Ureter (tissue), 1 donor: ENCODE results near the gene ADGRD1. TPM values are rescaled to one million over a fixed set of nuclear protein-coding genes. Genes with fewer than 3 reads are reported as not detected.

ENCODE experiments used
- DNase-seq: peaks from one replicate; pipeline ENCODE4 v3.0.0-alpha.2; 2020; ENCODE audit warnings: low spot score
- total RNA-seq: library from RNA; stranded (reverse); gene quantifications from one replicate; pipeline ENCODE4 v1.2.4, GENCODE V29; 2023
- donor health status: DM: yes; HTN: yes; CAD: no.

The ADGRD1 gene
- total RNA-seq, 1 donor from 2014 or later = 80.2 TPM

DNA sequence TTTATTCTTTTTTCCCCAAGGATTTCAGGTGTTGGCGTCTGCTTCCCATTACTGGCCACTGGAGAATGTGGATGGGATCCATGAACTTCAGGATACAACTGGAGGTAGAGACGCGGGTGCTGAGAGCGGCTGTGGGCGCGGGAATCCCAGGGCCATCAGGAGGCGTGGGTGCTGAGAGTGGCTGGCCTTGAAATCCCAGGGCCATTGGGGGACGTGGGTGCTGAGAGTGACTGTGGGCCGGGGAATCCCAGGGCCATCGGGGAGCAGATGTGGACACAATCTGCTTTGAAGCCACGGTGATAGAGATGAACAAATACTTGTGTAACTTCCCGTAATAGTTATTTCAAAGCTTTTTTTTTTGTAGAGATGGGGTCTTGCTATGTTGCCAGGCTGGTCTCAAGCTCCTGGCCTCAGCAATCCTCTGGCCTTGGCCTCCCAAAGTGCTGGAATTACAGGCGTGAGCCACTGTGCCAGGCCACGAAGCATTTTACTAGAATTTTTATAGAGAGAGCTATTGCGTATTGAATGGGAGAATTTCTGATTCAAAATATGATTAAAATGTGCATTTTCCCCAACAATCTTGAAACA is 12.8 kb downstream of the ADGRD1 start:
- DNase-seq = peak; percentile 34

DNA sequence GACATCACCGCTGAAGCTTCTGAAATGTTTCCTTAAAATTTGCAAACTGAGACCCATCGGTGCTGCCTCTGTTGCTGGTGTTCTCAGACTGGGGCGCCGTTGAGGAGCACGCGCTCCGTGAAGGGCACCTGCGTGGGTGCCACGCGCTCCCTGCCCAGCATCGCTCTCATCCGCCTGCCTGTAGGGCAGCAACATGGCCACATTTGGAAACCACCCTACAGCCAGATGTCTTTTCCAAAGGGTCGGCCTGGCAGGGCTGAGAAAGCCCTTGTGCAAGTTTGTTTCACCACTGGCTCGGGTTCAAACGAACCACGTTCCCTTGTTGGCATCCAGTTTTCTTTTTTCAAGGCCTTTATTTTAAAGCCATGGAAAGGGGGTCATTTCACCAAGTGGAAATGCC is 13.9 kb downstream of the ADGRD1 start:
- peak; percentile 18 for DNase-seq

DNA sequence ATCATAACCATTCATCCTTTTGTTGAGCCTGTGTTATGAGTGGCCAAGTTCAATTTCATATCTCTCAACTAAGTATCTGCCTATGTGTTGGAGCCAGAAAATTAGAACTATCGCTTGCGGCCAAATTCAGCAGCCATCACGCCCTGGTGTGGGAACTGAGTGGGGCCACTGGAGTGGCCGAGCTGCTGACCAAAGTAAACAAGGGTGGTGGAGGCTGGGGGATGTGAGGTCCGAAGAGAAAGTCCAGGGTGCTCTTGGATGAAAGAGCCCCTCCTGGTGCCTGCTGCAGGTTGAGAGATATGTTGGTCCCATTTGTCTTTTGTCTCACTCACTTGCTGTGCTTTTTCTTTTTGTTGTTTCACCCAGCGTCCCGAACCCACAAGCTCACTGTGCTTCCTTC is 14.9 kb downstream of the ADGRD1 start:
- DNase-seq = peak; percentile 19

DNA sequence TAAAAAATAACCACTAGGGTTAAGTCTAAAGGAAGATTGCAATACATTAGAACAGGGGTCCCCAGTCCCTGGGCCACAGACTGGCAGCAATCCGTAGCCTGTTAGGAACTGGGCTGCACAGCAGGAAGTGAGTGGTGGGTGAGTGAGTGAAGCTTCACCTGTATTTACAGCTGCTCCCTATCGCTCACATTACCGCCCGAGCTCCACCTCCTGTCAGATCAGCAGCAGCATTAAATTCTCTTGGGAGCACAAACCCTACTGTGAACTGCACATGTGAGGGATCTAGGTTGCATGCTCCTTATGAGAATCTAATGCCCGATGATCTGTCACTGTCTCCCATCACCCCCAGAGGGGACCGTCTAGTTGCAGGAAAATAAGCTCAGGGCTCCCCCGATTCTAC is 15.5 kb downstream of the ADGRD1 start:
- no peak for DNase-seq

DNA sequence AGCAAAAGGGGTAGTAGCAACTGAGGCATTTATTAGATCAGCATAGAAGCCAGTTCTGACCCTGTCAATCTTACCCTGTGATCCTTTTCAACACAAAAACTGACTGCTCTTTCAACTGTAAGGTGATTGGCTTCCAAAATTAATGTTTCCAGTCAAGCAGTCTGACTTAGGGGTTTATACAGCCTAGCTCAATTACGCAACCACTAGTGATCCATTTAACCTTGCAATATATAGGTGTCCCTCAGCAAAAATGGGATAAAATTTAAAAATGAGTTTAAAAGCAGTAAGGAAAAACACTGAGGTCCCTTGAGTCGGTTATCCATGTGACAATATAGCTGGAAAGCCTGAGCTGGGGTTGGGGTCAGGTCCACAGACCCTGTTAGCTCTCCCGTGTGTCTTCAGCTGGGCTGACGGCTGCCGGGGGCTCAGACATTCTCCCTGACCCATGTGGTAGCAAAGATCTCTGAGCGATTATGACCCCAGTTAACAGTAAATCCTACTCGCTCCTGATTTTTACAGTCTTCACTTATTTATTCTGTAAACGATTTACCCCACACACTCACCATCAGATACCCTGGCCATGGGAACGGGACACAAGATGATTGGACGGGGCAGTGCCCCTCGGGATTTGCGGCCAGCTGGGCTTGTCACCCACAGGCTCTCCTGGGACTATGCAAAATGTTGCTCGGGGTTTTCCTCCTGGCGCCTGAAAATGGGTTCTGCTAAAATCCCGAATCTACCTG is 16.6 kb downstream of the ADGRD1 start:
- no peak for DNase-seq

DNA sequence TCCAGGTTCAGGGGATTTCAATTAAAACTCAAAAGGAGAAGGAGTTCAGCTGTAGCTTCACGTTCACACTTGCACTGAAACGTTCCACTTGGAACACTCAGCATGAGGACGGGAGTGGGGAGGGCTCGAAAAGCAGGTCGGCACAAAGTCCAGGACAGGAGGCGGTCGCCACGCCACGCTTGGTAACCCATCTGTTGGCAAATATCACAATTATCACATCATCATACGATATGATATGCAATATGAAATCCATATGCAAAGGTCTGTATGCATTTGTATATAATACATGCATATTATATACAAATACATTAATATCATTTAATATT is 17.2 kb downstream of the ADGRD1 start:
- no peak for DNase-seq

DNA sequence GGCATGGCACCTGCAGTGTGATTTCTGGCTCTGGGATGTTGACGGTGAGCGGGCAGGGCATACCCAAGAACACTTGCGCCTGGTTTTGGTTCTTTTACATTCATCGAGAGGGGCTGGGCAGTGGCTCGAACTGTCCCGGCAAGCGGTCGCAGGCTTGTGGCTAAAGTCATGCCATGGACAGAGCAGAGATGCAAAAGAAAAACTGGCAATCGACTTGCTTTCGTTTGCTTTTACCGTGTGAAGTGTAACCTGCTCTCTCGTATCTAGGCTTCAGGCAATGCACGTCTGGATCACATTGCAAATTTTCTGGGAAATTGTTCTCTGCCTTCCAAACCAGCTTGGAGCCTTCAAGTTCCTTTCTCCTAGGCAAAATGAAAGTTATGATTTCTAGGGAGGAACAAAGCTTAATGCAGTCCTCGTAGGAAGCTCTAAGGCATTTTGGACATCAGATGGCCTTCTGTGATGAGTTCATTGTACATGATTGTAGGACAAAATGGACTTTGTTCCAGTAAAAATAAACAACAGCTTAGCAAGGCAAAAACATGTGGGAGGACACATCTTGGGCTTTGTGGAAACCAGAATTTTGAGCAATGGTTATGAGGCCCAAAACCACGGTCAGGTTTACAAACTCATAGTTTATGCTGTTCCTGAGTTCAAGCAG is 18.3 kb downstream of the ADGRD1 start:
- no peak for DNase-seq

DNA sequence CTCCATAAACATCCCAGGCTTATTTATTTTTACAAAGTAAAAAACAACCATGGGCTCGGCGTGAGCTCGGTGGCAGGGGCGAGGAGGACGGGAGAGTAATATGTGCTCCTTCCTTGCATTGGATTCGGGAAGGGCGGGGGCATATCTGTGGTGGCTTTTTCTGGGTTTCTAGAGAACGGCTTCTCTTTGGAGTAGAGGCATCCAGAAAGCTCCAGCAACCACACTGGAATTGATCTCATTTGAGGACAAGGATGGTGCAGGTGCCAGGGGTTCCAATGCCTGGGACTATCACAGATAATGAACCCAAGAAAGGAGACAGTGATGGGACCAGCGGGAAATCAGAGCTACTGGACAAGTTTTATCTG is 18.9 kb downstream of the ADGRD1 start:
- DNase-seq = no peak

DNA sequence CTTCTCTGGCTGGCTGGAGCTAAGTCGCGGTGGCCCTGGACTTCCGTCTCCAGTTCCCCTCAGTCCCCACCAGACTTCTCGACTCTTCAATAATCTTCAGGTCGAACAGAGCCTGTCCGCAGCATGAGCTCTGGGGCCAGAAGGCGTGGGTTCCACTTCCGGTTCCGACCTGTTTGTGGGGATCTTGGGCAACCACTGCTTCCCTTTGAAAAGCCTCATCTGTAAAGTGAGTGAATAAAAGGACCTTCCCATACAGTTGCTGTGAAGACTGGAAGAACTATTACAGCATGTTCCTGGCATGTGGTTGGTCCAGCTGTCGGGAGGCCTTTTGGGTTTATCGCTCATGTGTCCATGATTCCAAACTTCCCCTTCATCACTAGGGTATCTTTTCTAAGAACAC is 19.4 kb downstream of the ADGRD1 start:
- no peak for DNase-seq

DNA sequence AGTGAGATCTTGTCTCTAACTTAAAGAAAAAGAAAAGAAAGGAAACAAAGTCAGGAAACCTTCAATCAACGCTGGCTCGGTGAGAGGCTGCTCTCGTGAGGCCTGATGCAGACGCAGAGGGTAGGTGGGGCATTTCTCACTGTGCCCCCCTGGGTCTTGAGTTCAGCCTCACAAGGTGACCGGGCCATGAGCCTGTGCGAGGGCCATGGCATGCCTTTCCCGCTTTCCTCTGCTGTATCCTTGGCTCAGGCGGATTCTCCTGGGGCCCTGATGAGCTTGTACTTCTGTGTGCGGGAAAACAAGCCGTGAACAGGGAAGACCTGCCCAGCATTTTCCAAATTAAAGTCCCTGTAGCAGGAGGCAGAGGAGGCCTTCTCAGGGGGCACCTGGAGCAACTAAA is 20.2 kb downstream of the ADGRD1 start:
- no peak for DNase-seq

DNA sequence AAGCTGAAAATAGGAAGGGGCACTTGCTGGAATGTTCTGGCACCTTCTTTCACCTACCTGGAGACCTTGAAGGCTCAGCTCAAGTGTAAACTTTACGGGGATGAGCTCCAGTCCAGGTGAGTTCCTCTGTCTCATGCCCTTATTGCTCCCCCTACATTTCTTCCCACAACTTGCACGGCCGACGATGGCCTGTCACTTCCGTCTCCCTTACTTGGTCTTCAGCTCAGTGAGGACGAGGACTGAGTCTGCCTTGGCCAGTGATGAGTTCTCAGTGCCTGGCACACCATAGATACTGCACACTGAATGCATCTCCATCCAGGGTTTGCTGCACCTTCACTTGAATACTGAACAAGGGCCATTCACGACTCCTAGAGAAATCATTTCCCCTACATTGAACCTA is 21.4 kb downstream of the ADGRD1 start:
- no peak for DNase-seq

DNA sequence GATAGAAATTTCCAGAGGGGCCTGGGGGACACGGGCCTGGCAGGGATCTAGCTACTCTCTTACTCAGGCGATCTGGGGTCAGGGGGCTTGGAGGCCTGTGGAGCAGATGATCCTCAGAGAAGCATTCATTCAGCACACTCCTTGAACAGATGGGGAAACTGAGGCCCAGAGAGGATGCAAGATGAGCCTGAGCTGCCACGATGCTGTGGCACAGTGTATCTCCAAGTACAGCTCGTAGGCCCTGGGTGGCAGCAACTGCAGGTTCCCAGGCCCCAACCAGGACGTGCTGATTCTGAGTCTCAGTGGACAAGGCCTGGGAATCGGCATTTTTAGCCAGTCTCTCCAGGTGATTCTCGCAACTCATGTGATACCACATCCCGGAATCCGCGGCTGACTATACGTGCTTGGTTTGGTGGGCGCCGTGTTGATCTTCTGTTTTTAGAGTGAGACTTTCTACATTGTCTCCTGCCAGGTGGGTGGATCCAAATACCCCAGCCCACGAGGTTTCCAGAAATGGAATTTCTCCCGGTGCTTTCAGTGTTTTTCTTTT is 22.5 kb downstream of the ADGRD1 start:
- no peak for DNase-seq

DNA sequence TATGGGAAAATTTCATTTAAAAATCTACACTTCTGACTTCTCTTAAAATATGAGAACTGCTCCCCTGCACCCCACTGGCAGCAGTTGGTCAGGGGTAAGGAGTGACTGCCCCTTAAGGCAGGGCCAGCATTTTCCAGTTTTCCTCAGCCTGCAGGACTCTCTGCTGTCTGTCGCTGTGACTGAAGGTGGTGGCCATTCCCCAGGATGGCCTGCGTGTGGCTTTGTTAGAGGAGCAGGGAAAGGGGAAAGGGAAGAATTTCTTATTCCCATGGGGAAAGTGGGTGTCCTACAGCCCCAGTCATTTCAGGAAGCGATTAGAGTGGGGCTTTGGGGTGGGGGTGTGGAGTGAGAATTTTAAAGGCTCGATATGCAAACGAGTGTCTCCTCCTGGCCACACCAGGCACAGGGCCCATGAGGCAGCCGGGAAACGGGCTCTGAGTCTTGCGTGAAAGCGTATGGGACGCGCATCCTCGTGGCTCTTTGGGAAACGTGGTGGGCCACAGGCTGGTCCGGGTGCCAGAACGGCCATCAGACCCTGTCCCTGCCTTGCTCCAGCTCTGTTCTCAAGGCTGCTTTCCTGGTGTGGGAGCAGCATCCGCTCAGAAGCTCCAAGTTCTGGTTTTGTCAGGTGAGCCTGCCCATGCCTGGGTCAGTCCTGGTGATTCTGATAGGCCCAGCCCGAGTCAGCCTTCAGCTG is 23.5 kb downstream of the ADGRD1 start:
- no peak for DNase-seq

DNA sequence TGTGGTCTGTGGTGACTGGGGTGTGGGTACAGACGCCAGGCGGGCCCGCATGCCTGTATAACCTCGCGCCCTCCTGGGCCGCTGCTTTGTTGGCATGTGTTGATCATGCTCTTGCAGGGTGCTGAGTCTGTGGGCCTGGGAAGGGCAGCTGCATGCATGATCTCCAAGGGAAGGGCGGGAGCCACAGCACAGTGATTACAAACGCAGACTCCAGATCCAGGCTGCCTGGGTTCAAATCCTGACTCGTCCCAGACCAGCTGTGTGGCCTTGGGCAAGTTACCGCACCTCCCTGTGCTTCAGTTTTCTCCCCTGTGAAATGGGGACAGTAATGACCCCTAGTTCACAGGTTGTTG is 24.0 kb downstream of the ADGRD1 start:
- DNase-seq = peak; percentile 33

DNA sequence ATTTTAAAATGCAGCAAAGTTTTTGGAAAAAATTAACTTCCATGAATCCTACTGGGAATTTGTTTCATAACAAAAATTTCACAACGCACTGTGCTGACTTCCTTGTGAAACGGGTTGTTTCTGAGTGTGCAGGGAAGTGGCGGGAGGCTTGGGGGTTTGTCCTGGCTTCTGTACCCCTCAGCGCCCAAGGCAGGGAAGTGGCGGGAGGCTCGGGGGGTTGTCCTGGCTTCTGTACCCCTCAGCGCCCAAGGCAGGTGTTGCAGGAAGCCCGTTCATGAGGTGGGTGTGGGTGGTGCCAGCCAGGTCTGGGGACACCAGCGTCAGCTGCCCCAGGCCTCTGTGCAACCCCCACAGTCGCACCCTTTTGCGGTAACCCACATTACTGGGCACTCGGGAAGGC is 25.1 kb downstream of the ADGRD1 start:
- DNase-seq = peak; percentile 34

DNA sequence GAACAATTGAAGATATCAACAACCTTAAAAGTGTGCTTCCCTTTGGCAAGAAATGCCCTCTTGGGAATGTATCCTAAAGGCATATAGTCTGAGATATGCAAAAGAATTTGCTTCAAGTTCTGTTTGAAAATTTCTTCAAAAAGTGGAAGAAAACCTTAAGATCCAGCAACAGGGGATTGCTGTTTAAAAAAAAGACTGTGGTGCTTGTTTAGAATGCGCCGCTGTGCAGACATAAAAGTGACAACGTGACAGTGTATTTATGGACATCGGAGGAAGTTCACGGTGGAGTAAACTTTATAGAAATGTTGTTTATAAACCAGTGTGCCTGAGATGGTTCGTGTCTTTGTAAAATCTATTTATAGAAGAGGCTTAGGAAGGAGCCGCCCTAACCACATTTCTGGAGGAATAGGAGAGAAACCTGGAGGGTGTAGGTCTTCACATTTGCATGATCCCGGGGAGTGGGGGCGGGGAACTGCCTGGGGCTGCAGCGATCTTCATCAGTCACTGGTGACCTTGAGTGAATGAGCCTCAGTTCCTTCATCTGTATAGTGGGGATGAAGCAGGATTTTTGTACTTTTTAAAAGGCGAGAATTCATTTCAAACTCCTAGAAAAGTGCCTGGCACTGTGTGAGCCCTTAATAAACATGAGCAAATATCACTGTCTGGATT is 27.5 kb downstream of the ADGRD1 start:
- DNase-seq = no peak

DNA sequence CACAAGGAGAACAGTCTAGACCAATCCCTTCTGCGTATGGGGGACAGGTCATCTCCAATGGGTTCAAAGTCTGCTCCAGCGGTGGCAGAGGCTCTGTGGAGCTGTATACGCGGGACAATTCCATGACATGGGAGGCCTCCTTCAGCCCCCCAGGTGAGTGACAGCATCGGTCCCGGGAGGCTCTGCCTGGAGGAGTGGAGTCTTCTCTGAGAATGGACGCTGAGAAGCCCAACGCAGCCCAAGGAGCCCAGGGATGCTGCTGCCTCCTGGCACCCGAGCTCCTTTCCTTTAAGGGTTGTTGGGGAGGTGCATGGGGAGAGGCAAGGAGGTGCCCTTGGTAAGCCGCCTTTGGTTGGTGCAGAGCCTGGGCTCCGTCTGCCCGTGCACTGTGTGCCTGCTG is 28.2 kb downstream of the ADGRD1 start:
- no peak for DNase-seq

DNA sequence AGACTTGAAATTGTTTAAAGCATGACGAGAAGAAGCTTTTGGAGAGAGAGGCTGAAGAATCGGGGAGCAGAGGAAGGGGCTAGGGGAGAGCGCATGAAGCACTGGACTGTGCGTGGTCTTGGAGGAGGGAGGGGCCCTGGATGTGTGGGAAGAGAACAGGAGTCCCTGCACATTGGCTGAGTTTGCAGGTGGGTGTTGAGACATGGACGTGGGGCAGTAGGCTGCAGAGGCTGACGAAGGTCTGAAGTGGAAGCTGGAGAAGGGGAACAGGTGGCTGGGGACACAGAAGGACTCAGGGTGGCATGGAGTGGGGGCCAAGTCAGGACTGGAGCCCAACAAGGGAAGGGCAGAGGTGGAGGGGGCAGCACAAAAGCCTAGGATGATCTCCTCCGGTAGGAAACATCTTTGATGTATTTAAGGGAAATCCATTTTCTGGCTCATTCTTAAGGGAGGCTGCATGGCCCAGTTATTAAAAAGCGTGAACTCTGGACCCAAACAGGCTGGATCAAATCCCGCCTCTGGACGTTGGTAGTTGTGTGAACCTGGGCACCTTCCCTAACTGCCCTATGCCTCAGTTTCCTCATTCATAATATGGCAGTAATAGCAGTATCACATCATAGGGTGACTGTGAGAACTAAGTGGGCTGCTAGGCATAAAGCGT is 29.0 kb downstream of the ADGRD1 start:
- DNase-seq = peak; percentile 35

DNA sequence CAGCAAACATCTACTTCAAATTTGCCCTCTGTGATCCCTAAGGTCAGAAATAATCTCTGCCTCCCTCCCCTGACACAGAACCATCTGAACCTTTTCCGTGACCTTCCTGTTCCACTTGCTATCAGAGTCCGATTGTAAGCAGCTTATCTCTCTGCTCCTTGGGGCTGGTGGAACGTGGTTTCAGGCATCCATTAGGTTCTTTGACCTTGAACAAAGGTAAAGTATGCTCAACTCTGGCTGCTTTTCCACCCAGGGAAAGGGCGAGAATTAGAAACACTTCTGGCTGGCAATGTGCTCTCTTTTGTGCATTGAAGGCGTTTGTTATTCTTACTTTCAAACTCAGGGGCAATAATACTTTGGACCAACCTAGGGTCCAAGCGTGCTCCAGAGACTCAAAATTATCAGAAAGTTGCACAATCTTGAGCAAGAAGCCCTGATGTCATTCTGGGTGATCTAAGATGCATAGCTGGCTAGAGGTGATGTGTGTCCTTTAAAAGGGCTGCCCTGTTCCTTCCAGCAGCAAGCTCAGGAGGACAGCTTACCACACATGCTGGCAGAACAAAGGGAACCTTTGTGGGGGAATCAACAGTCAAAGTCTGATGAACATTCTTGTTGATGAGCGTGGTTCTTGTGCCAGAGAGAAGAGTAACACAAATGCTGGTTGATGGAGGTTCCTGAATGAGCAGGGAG is 29.8 kb downstream of the ADGRD1 start:
- DNase-seq = peak; percentile 20

DNA sequence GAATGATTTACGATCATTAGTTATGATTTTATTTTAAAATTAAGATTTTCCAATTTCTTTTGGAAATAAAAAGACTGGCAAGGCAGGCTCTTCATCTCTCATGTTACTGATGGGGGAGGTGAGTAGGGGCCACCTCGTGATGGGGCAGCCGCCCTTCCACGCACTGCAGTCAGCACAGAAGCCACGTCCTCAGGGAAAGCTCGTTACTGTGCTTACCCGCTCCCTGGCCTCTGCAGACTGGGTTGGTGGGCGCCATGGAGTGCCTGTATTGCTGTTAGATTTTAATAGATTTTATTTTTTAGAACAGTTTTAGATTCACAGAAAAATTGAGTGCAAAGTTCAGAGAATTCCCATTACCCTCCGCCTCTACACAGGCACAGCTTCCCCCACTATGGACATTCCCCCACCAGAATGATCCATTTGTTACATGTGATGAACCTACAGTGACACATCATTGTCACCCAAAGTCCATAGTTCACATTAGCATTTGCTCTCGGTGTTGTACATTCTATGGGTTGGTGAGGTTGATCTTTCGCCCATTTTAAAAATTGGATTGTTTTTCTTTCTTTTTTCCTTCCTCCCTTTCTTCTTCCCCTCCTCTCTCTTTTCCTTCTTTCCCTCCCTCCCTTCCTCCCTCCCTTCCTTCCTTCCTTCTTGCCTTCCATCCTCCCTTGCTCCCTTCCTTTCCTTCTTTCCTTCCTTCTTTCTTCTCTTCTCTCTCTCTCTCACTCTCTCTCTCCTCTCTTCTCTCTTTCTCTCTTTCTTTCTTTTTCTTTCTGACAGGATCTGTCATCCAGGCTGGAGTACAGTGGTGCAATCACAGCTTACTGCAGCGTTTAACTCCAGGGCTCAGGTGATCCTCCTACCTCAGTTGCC is 30.7 kb downstream of the ADGRD1 start:
- peak; percentile 28 for DNase-seq
